ENCODE data around the gene CASP1. TPM values are rescaled to one million over a fixed set of nuclear protein-coding genes. Genes with fewer than 3 reads are reported as not detected.

The CASP1 gene
- polyA plus RNA-seq, 3 donors, result 210 to 460 (median 433) TPM

DNA sequence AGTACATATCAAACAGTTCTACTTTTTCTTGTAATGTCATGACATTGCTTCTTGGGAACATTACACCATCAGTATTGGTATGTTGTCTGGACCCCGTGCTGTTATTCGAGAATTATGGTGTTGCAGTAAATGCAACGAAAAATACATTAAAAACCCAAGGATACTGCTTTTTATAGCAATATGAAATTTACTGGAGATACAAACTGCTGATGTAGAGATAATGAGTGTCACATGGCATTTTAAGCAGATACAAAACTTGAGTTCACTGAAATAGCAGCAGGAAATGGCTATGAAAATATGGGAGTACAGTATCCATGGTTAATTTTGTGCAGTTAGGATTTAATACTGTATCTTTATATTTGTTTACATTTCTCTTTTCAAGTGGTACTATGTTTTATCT, 17.5 kb upstream of the CASP1 start:
- H3K9ac ChIP-seq (ENCODE audit: insufficient read depth, low read length, poor library complexity, severe bottlenecking), result no peak overlapping the region
- peaks cover 0 to under 1% of the 10 kb centered on the region in 2 donors for H3K36me3 Mint-ChIP-seq
- no peaks in the 10 kb centered on the region for H3K79me2 ChIP-seq (ENCODE audit: insufficient read depth, low read length)
- intact Hi-C loops (cut with micrococcal nuclease), result no loop called here
- H3K4me3 ChIP-seq (replicated peaks in 1 of 3; ENCODE audit: low read depth in 2 of 3, low read length in 3 of 3), result no peak overlapping the region
- H3K4me2 ChIP-seq (replicated peaks; ENCODE audit: extremely low read depth, low read length, poor library complexity, severe bottlenecking), result no peak overlapping the region
- no peak overlapping the region for H3K27ac ChIP-seq (ENCODE audit: low read depth in 1 of 2, low read length in 2 of 2)
- no peaks in the 10 kb centered on the region for H3K27me3 ChIP-seq (ENCODE audit: control insufficient read depth in 2 of 2, insufficient read depth in 2 of 2, low read length in 2 of 2)
- H2AFZ ChIP-seq (ENCODE audit: insufficient read depth, low read depth, low read length, poor library complexity, severe bottlenecking), result no peak overlapping the region
- DNase-seq, result no peak
- H3K4me1 ChIP-seq (ENCODE audit: control insufficient read depth in 1 of 2, insufficient read depth in 2 of 2, low read length in 2 of 2), result peaks cover 0 to under 1% of the 10 kb centered on the region in 2 donors
- peaks cover 0 to 2% (median 0%) of the 10 kb centered on the region in 7 donors for H3K9me3 Mint-ChIP-seq
- no peak overlapping the region for H3K4me3 Mint-ChIP-seq
- no peaks in the 10 kb centered on the region for H3K36me3 ChIP-seq (replicated peaks in 1 of 2; ENCODE audit: control insufficient read depth in 1 of 2, insufficient read depth in 2 of 2, low read length in 2 of 2)
- H3K27ac Mint-ChIP-seq, result no peak overlapping the region
- no peaks in the 10 kb centered on the region for H4K20me1 ChIP-seq (ENCODE audit: insufficient read depth, low read length)
- TF ChIP-seq, protein P1, sequence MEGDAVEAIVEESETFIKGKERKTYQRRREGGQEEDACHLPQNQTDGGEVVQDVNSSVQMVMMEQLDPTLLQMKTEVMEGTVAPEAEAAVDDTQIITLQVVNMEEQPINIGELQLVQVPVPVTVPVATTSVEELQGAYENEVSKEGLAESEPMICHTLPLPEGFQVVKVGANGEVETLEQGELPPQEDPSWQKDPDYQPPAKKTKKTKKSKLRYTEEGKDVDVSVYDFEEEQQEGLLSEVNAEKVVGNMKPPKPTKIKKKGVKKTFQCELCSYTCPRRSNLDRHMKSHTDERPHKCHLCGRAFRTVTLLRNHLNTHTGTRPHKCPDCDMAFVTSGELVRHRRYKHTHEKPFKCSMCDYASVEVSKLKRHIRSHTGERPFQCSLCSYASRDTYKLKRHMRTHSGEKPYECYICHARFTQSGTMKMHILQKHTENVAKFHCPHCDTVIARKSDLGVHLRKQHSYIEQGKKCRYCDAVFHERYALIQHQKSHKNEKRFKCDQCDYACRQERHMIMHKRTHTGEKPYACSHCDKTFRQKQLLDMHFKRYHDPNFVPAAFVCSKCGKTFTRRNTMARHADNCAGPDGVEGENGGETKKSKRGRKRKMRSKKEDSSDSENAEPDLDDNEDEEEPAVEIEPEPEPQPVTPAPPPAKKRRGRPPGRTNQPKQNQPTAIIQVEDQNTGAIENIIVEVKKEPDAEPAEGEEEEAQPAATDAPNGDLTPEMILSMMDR (IDR thresholded peaks at IDR 0.05), result no peak
- H3K9me3 ChIP-seq (replicated peaks in 1 of 2; ENCODE audit: control insufficient read depth in 1 of 2, insufficient read depth in 1 of 2, low read length in 2 of 2), result no peaks in the 10 kb centered on the region
- no CpG with 5 or more reads among the region's 3 CpGs for whole genome bisulfite sequencing (ENCODE audit: insufficient coverage)
- H3K27me3 Mint-ChIP-seq (ENCODE audit: low read depth in 3 of 3), result peaks cover 0 to 2% (median 0%) of the 10 kb centered on the region in 3 donors
- H3K4me1 Mint-ChIP-seq, result peaks cover 17% of the 10 kb centered on the region

DNA sequence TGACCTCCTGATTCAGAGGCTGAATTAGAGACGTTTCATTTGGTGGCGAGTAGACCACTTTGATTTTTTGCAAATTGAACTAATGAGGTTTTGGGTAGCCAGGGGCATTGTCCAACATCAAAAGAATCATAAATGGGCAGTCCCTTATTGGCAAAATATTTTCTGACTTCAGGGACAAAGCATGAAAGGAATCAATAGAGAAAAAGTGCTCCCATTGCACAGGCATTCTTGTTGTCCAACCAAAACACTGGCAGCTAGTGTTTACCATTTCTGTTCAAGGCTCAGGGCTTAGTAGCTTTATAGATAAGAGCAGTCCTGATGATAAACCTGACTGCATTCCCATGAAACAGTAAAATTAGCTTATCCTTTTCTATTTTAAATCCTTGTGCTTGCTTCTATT, 16.6 kb upstream of the CASP1 start:
- Mint-ChIP-seq H3K4me1 (peaks cover 25% of the 10 kb centered on the region), H3K9me3 (peaks cover 0 to 2% (median 0%) of the 10 kb centered on the region in 7 donors), H3K36me3 (peaks cover 0 to 1% of the 10 kb centered on the region in 2 donors), H3K4me3 (no peak overlapping the region), H3K27ac (no peak overlapping the region), H3K27me3 (ENCODE audit: low read depth in 3 of 3) (peaks cover 0 to 2% (median 0%) of the 10 kb centered on the region in 3 donors)
- H3K79me2 ChIP-seq (ENCODE audit: insufficient read depth, low read length), result no peaks in the 10 kb centered on the region
- no peak overlapping the region for H3K4me2 ChIP-seq (replicated peaks; ENCODE audit: extremely low read depth, low read length, poor library complexity, severe bottlenecking)
- H3K4me3 ChIP-seq (replicated peaks in 1 of 3; ENCODE audit: low read depth in 2 of 3, low read length in 3 of 3), result no peak overlapping the region
- 100% methylated on average over 2 of the region's 2 CpGs for WGBS (ENCODE audit: insufficient coverage)
- no peaks in the 10 kb centered on the region for H3K9me3 ChIP-seq (replicated peaks in 1 of 2; ENCODE audit: control insufficient read depth in 1 of 2, insufficient read depth in 1 of 2, low read length in 2 of 2)
- H3K27me3 ChIP-seq (ENCODE audit: control insufficient read depth in 2 of 2, insufficient read depth in 2 of 2, low read length in 2 of 2), result no peaks in the 10 kb centered on the region
- H2AFZ ChIP-seq (ENCODE audit: insufficient read depth, low read depth, low read length, poor library complexity, severe bottlenecking), result no peak overlapping the region
- no peaks in the 10 kb centered on the region for H3K36me3 ChIP-seq (replicated peaks in 1 of 2; ENCODE audit: control insufficient read depth in 1 of 2, insufficient read depth in 2 of 2, low read length in 2 of 2)
- H3K27ac ChIP-seq (ENCODE audit: low read depth in 1 of 2, low read length in 2 of 2), result no peak overlapping the region
- TF ChIP-seq, protein P1 (IDR thresholded peaks at IDR 0.05), result no peak
- no peaks in the 10 kb centered on the region for H4K20me1 ChIP-seq (ENCODE audit: insufficient read depth, low read length)
- intact Hi-C loops (cut with micrococcal nuclease), result no loop called here
- H3K4me1 ChIP-seq (ENCODE audit: control insufficient read depth in 1 of 2, insufficient read depth in 2 of 2, low read length in 2 of 2), result peaks cover 7 to 9% of the 10 kb centered on the region in 2 donors
- no peak for DNase-seq
- no peak overlapping the region for H3K9ac ChIP-seq (ENCODE audit: insufficient read depth, low read length, poor library complexity, severe bottlenecking)
